ENCODE measurements around the gene SESN2. TPM values are rescaled to one million over a fixed set of nuclear protein-coding genes. Genes with fewer than 3 reads are reported as not detected.

The SESN2 gene
- total RNA-seq, 2 experiments from 2014 or later: 8.8 to 9.6 TPM

- Mint-ChIP-seq H3K27me3 (no peaks in the 10 kb centered on the region), H3K4me3 (peak overlapping the region; percentile 94), H3K36me3 (ENCODE audit: low read depth) (peaks cover 57% of the 10 kb centered on the region), H3K4me1 (ENCODE audit: low read depth) (peaks cover 35% of the 10 kb centered on the region), H3K9me3 (no peaks in the 10 kb centered on the region), H3K27ac (peak overlapping the region; percentile 88)
- ATAC-seq (ENCODE audit: poor library complexity) (peak; percentile 21), DNase-seq (peak in 10 of 14 experiments; percentile 17 to 73 (median 36))
- H3K27me3 ChIP-seq (ENCODE audit: control insufficient read depth in 1 of 2, insufficient read depth in 2 of 2, low read length in 2 of 2): no peaks in the 10 kb centered on the region
- intact Hi-C loops (cut with DNase I, micrococcal nuclease): loop anchor here (1.0 to 5.0 kb wide), 7 partner anchors 39 to 408 kb away; partner anchors contain the start of genes DNAJC8 (in 1 of the 2), EYA3 (in 1 of the 2), PHACTR4 (in 1 of the 2) and SESN2 (in 1 of the 2)
- H3K27ac ChIP-seq (ENCODE audit: low read depth in 1 of 2, low read length in 2 of 2): peak overlapping the region; percentile 90 to 93
- ChIA-PET POLR2A (interaction anchor here (0.5 to 2.3 kb wide), 31 partner anchors 10 to 852 kb away, joined by 3 to 88 read pairs (median 6); partner anchors contain the start of genes ATP5IF1, EPB41, EYA3 and GMEB1), CTCF (interaction anchor here (1.2 to 3.4 kb wide), 4 partner anchors 30 to 852 kb away, joined by 3 to 27 read pairs (median 6); partner anchors contain the start of gene SRSF4)
- TF ChIP-seq CTCF (IDR thresholded peaks at IDR 0.05): no peak
- H3K4me1 ChIP-seq (ENCODE audit: insufficient read depth, low read length): peaks cover 25% of the 10 kb centered on the region
- peak overlapping the region; percentile 67 for H3K4me3 ChIP-seq (ENCODE audit: low read length)
- no peaks in the 10 kb centered on the region for H3K9me3 ChIP-seq (ENCODE audit: control insufficient read depth in 1 of 2, insufficient read depth in 1 of 2, low read length in 2 of 2)
- peaks cover 37% of the 10 kb centered on the region for H3K36me3 ChIP-seq (ENCODE audit: insufficient read depth, low read length)
Observed at GRCh38 chr1:28329395-28330153, 70.3 kb downstream of the SESN2 start.

Other genes with a start within 250 kb of the SESN2 start
- gene EYA3, start 170.9 kb upstream of the SESN2 start, total RNA-seq: 1 to 10 TPM; 5.7 to 6.4 TPM
- gene PTAFR, start 82.8 kb upstream of the SESN2 start, total RNA-seq: under 1 TPM; 0.47 to 0.53 TPM
- gene DNAJC8, start 26.5 kb upstream of the SESN2 start, total RNA-seq: 10 to 100 TPM; 56.3 to 56.9 TPM
- gene ATP5IF1, start 23.4 kb upstream of the SESN2 start, total RNA-seq: 10 to 100 TPM; 77.4 to 78.0 TPM
- gene MED18, start 69.5 kb downstream of the SESN2 start, total RNA-seq: 1 to 10 TPM; 1.9 to 4.8 TPM
- 10 to 100 TPM; 26.0 to 26.3 TPM for gene PHACTR4, start 110.2 kb downstream of the SESN2 start, total RNA-seq
- gene RCC1, start 246.5 kb downstream of the SESN2 start, total RNA-seq: 1 to 10 TPM; 8.5 to 9.9 TPM

Data from CD4-positive, alpha-beta T cell (primary cell).